Measurements from ENCODE around the gene MMP11.

The MMP11 gene

GRCh38 chr22:23787910-23788309 is 15.3 kb downstream of the MMP11 start:
- Histone ChIP-seq H3K4me2 (ENCODE audit: low read length) (peak overlapping the region; percentile 94), H3K27me3 (ENCODE audit: control insufficient read depth, low read length) (no peaks in the 10 kb centered on the region), H3K79me2 (ENCODE audit: control insufficient read depth, low read length) (peaks cover 63% of the 10 kb centered on the region), H3F3A (ENCODE audit: control insufficient read depth, insufficient read depth) (peaks cover 2% of the 10 kb centered on the region; the same call in 1 of the 2 replicates), H3K36me3 (ENCODE audit: control insufficient read depth, low read length) (peaks cover 51% of the 10 kb centered on the region), H4K20me1 (ENCODE audit: control insufficient read depth, insufficient read depth, low read depth, low read length) (peaks cover 25% of the 10 kb centered on the region), H3K27ac (ENCODE audit: low read depth, low read length) (peak overlapping the region; percentile 86), H3K4me1 (ENCODE audit: control insufficient read depth, low read length) (peaks cover 37% of the 10 kb centered on the region), H3K9me2 (replicated peaks; ENCODE audit: control insufficient read depth, low read length) (no peaks in the 10 kb centered on the region), H3K9me3 (ENCODE audit: control insufficient read depth, insufficient read depth, low read length) (no peaks in the 10 kb centered on the region), H3K4me3 (ENCODE audit: low read length) (peak overlapping the region; percentile 94)
- TF ChIP-seq EZH2phosphoT487 (IDR thresholded peaks at IDR 0.05; ENCODE audit: borderline replicate concordance, low read length) = no peak
- no peak for TF ChIP-seq CTCF (IDR thresholded peaks at IDR 0.05; ENCODE audit: low read depth, low read length, poor library complexity, severe bottlenecking)

GRCh38 chr22:23789121-23789520 is 16.5 kb downstream of the MMP11 start:
- Histone ChIP-seq H3K4me2 (ENCODE audit: low read length) (peak overlapping the region; percentile 94; the same call in 1 of the 2 replicates), H4K20me1 (ENCODE audit: control insufficient read depth, insufficient read depth, low read depth, low read length) (peaks cover 25% of the 10 kb centered on the region), H3K4me3 (ENCODE audit: low read length) (no peak overlapping the region; the same call in 1 of the 2 replicates), H3K36me3 (ENCODE audit: control insufficient read depth, low read length) (peaks cover 62% of the 10 kb centered on the region), H3K4me1 (ENCODE audit: control insufficient read depth, low read length) (peaks cover 37% of the 10 kb centered on the region), H3F3A (ENCODE audit: control insufficient read depth, insufficient read depth) (peaks cover 2% of the 10 kb centered on the region; the same call in 1 of the 2 replicates), H3K9me2 (replicated peaks; ENCODE audit: control insufficient read depth, low read length) (no peaks in the 10 kb centered on the region), H3K27me3 (ENCODE audit: control insufficient read depth, low read length) (no peaks in the 10 kb centered on the region), H3K79me2 (ENCODE audit: control insufficient read depth, low read length) (peaks cover 70% of the 10 kb centered on the region), H3K27ac (ENCODE audit: low read depth, low read length) (no peak overlapping the region), H3K9me3 (ENCODE audit: control insufficient read depth, insufficient read depth, low read length) (no peaks in the 10 kb centered on the region)
- TF ChIP-seq EZH2phosphoT487 (IDR thresholded peaks at IDR 0.05; ENCODE audit: borderline replicate concordance, low read length) (no peak), CTCF (IDR thresholded peaks at IDR 0.05; ENCODE audit: low read depth, low read length, poor library complexity, severe bottlenecking) (no peak)

- no peaks in the 10 kb centered on the region for H3K27me3 ChIP-seq (ENCODE audit: control insufficient read depth, low read length)
- H3K9me3 ChIP-seq (ENCODE audit: control insufficient read depth, insufficient read depth, low read length) = no peaks in the 10 kb centered on the region
- H3K79me2 ChIP-seq (ENCODE audit: control insufficient read depth, low read length) = peaks cover 70% of the 10 kb centered on the region
- H3K9me2 ChIP-seq (replicated peaks; ENCODE audit: control insufficient read depth, low read length) = no peaks in the 10 kb centered on the region
- peaks cover 33% of the 10 kb centered on the region for H3K4me1 ChIP-seq (ENCODE audit: control insufficient read depth, low read length)
- H3K36me3 ChIP-seq (ENCODE audit: control insufficient read depth, low read length) = peaks cover 67% of the 10 kb centered on the region
- TF ChIP-seq CTCF (IDR thresholded peaks at IDR 0.05; ENCODE audit: low read depth, low read length, poor library complexity, severe bottlenecking) (peak; percentile 8), EZH2phosphoT487 (IDR thresholded peaks at IDR 0.05; ENCODE audit: borderline replicate concordance, low read length) (no peak)
- H3F3A ChIP-seq (ENCODE audit: control insufficient read depth, insufficient read depth) = peaks cover 2% of the 10 kb centered on the region; the same call in 1 of the 2 replicates
- H3K4me3 ChIP-seq (ENCODE audit: low read length) = no peak overlapping the region; the same call in 1 of the 2 replicates
- H4K20me1 ChIP-seq (ENCODE audit: control insufficient read depth, insufficient read depth, low read depth, low read length) = peaks cover 25% of the 10 kb centered on the region
- peak overlapping the region; percentile 94; the same call in 1 of the 2 replicates for H3K4me2 ChIP-seq (ENCODE audit: low read length)
- H3K27ac ChIP-seq (ENCODE audit: low read depth, low read length) = no peak overlapping the region
Measured at GRCh38 chr22:23789638-23790037, 17.0 kb downstream of the MMP11 start.
